Nephron (organoid): ENCODE measurements around the gene KLHL30.
A peak's percentile ranks its signal among the peaks of the same experiment; 100 is the strongest.

Experiments
- H3K27ac Mint-ChIP-seq, 3 experiments: 2 replicates each; pipeline ENCODE4 v1.8.0; 2020; ENCODE audit warnings: mixed read lengths in 3 of 3, mild to moderate bottlenecking in 2 of 3, moderate library complexity in 1 of 3
- H3K27me3 Mint-ChIP-seq: 2 replicates; pipeline ENCODE4 v1.8.0; 2021; ENCODE audit warnings: low read depth, mild to moderate bottlenecking, moderate library complexity, mixed read lengths
- H3K36me3 Mint-ChIP-seq: 2 replicates; pipeline ENCODE4 v1.8.0; 2020; ENCODE audit warnings: low read depth, mixed read lengths
- H3K4me1 Mint-ChIP-seq: 2 replicates; pipeline ENCODE4 v1.8.0; 2020; ENCODE audit warnings: mixed read lengths
- H3K4me3 Mint-ChIP-seq, 3 experiments: 2 replicates each; pipeline ENCODE4 v1.8.0; 2020; ENCODE audit warnings: mild to moderate bottlenecking in 3 of 3, mixed read lengths in 3 of 3, moderate library complexity in 2 of 3
- H3K9me3 Mint-ChIP-seq: 2 replicates; pipeline ENCODE4 v1.8.0; 2020; ENCODE audit warnings: mixed read lengths
- TF ChIP-seq, protein P1 (sequence below), 3 experiments: fragments of 200-600 bp; sonication (generic); IDR thresholded peaks; one replicate each; pipeline ENCODE4 v1.5.0; 2021; ENCODE audit warnings: antibody characterized with exemption in 3 of 3; ENCODE audit not compliant: unreplicated experiment in 3 of 3

Gene KLHL30

DNA sequence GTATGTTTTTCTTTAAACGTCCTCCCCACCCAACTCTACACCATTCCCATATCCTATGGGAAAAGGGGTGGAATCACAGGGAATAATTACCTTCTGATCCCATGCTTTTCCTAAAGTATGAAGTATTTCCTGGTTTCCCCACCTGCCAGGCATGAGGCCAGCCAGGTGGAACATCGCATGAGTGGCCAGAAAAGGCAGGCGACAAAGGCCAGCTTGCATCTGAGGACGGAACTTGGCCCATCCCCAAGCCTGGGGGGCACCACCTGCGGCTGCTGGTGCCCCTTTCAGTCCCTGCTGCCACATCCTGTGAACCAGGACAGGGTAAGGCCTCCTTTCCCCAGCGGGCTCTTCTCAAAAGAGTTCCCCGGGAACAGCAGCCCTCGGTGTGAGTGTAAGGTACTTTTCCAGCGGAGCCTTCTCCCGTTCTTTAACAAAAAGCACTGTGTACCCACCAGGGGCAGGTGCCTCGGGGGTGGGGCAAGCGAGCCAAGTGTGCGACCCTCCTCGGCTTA is 19.1 kb downstream of the KLHL30 start:
- peak overlapping the region; percentile 15 to 70 (median 63) for H3K4me3 Mint-ChIP-seq
- H3K27me3 Mint-ChIP-seq, result peaks cover 34% of the 10 kb centered on the region
- H3K27ac Mint-ChIP-seq, result peak overlapping the region; percentile 45 to 65 (median 64)
- TF ChIP-seq, protein P1, sequence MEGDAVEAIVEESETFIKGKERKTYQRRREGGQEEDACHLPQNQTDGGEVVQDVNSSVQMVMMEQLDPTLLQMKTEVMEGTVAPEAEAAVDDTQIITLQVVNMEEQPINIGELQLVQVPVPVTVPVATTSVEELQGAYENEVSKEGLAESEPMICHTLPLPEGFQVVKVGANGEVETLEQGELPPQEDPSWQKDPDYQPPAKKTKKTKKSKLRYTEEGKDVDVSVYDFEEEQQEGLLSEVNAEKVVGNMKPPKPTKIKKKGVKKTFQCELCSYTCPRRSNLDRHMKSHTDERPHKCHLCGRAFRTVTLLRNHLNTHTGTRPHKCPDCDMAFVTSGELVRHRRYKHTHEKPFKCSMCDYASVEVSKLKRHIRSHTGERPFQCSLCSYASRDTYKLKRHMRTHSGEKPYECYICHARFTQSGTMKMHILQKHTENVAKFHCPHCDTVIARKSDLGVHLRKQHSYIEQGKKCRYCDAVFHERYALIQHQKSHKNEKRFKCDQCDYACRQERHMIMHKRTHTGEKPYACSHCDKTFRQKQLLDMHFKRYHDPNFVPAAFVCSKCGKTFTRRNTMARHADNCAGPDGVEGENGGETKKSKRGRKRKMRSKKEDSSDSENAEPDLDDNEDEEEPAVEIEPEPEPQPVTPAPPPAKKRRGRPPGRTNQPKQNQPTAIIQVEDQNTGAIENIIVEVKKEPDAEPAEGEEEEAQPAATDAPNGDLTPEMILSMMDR (IDR thresholded peaks at IDR 0.05; ENCODE audit: unreplicated experiment in 3 of 3), result no peak
- H3K9me3 Mint-ChIP-seq, result no peaks in the 10 kb centered on the region
- H3K36me3 Mint-ChIP-seq, result no peaks in the 10 kb centered on the region
- peaks cover 20% of the 10 kb centered on the region for H3K4me1 Mint-ChIP-seq

DNA sequence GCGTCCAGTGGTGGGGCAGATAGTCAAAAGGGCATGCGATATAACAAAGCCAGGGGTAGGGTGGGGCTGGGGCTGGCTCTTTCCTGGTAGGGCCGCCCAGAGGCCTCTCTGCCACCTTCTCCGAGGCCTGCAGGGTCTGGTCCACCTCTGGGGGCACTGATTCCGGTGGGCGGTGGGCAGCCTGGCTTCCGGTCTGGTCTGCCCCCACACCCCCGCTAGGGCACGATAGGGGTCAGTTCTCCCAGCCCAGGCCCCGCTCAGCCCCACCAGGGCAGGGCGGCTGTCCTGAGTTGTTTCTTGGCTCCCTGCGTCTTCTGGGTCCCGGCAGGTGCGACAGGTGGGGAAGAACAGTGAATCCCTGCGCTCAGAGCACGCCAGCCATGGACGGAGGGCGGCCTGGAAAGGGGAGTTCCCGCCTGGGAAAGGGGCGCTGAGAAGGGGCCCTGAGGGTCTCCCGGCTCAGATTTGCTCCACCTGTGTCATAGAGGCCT is 19.6 kb downstream of the KLHL30 start:
- Mint-ChIP-seq H3K36me3 (no peaks in the 10 kb centered on the region), H3K27ac (peak overlapping the region in 1 of 3 experiments; percentile 64), H3K4me1 (peaks cover 20% of the 10 kb centered on the region), H3K27me3 (peaks cover 39% of the 10 kb centered on the region), H3K9me3 (no peaks in the 10 kb centered on the region), H3K4me3 (peak overlapping the region; percentile 44 to 70 (median 63))
- TF ChIP-seq, protein P1 (IDR thresholded peaks at IDR 0.05; ENCODE audit: unreplicated experiment in 3 of 3), result no peak

DNA sequence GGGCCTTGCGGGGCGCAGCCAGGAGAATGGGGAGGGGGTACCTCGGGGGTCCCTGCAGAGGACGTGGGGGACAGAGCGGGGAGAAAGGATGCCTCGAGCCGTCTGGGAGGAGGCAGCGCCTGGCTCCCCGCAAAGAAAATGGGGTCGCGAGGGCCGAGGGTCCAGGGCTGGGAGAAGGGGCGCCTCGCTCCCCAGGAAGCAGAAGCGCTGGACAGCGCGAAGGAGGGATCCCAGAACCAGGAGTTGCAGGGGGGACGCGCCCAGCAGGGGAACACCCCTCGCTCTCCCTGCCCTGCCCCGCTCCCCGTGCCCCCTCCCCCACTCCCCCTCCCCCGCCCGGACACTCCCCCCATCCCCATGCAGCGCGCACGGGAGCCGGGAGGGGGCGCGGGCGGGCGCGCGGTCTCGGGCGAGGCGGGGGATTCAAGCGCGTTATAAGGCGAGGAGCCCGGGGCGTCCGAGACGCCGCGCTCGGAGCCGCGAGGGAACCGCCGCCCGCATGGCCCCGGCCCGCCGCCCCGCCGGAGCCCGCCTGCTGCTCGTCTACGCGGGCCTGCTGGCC is 20.1 kb downstream of the KLHL30 start, which contains the start of gene ERFE:
ERFE (plus strand) TSS at position 462 of the 562 bp plus-strand sequence; CDS start at position 500, 38 bp downstream.
- H3K9me3 Mint-ChIP-seq, result no peaks in the 10 kb centered on the region
- H3K27me3 Mint-ChIP-seq, result peaks cover 43% of the 10 kb centered on the region
- TF ChIP-seq, protein P1 (IDR thresholded peaks at IDR 0.05; ENCODE audit: unreplicated experiment in 3 of 3), result peak; percentile 39 to 65 (median 64)
- peak within 1 kb of the TSS; percentile 70 to 72 (median 72) for H3K4me3 Mint-ChIP-seq
- peak within 1 kb of the TSS in 1 of 3 experiments; percentile 64 for H3K27ac Mint-ChIP-seq
- no peaks in the 10 kb centered on the region for H3K36me3 Mint-ChIP-seq
- peaks cover 20% of the 10 kb centered on the region for H3K4me1 Mint-ChIP-seq

DNA sequence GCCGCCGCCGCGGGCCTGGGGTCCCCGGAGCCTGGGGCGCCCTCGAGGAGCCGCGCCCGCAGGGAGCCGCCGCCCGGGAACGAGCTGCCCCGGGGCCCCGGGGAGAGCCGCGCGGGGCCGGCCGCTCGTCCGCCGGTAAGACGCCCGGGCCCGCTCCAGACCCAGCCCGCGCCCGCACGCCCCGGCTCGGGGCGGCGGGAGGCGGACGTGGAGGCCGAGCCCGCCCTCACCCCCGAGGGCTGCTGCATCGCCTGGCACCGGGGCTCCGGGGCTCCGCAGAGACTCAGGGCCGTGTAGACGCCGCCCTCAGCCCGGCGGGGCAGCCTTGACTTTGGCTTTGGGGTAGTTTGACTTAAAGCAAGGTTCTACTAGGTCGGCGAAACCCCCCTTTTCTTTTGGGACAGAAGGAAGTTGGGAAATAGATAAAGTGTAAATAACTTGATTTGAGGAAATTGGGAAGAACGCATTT is 20.6 kb downstream of the KLHL30 start:
- Mint-ChIP-seq H3K4me3 (peak overlapping the region; percentile 60 to 72 (median 72)), H3K27ac (no peak overlapping the region), H3K9me3 (no peaks in the 10 kb centered on the region), H3K36me3 (no peaks in the 10 kb centered on the region), H3K4me1 (peaks cover 17% of the 10 kb centered on the region), H3K27me3 (peaks cover 43% of the 10 kb centered on the region)
- TF ChIP-seq, protein P1 (IDR thresholded peaks at IDR 0.05; ENCODE audit: unreplicated experiment in 3 of 3), result no peak

DNA sequence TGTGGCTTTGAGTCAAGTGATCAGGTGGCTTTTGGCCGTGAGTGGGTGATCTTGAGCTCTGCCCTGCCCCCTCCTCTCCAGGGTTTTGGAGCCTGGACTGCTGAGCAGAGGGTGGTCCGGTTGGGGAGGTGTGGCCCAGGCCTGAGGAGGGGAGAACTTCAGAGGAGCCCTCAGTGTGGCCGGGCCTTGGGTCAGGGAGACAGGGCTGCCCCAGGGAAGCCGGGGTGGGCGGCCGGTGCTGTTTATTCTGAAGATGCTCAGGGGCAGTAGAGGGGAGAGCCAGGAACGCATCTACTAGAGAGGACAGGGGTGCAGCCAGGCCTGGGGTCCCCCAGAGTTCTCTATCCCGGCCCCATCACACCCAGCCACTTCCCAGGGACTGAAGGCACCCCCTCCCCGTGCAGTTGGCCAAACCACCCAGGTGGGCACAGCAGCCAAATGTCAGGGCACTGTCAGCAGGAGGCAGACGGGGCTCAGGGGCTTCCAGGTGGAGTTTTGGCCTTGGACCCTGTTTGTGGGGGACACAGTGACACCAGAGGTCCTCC is 21.3 kb downstream of the KLHL30 start:
- TF ChIP-seq, protein P1 (IDR thresholded peaks at IDR 0.05; ENCODE audit: unreplicated experiment in 3 of 3), result no peak

More for the DNA sequence above, 21.3 kb downstream of the KLHL30 start:
- no peaks in the 10 kb centered on the region for H3K36me3 Mint-ChIP-seq
- H3K4me3 Mint-ChIP-seq, result peak overlapping the region; percentile 60 to 72 (median 72)
- H3K27ac Mint-ChIP-seq, result no peak overlapping the region
- H3K4me1 Mint-ChIP-seq, result peaks cover 16% of the 10 kb centered on the region
- H3K27me3 Mint-ChIP-seq, result peaks cover 49% of the 10 kb centered on the region
- no peaks in the 10 kb centered on the region for H3K9me3 Mint-ChIP-seq
